ENCODE measurements around the gene WEE1. TPM values are rescaled to one million over a fixed set of nuclear protein-coding genes. Genes with fewer than 3 reads are reported as not detected.
A peak's percentile ranks its signal among the peaks of the same experiment; 100 is the strongest.
"Not testable (repeated sequence)": the region's sequence is repeated elsewhere in the genome, so short reads cannot be mapped to it uniquely, and the experiment has no call there.

The WEE1 gene
- total RNA-seq, 1 donor from 2014 or later, result 40.1 TPM

- intact Hi-C loops (cut with DNase I), result loop anchor here (2.0 to 5.0 kb wide), 5 partner anchors 38 to 694 kb away; partner anchors contain the start of gene ADM
- ATAC-seq (peak; percentile 93), DNase-seq (ENCODE audit: missing footprints) (peak; percentile 96)
Measured at GRCh38 chr11:9613118-9613829, 39.8 kb downstream of the WEE1 start.

- ATAC-seq, result peak; percentile 93
- intact Hi-C loops (cut with DNase I), result loop anchor here (2.0 to 5.0 kb wide), 6 partner anchors 39 to 693 kb away; partner anchors contain the start of gene ADM
- DNase-seq (ENCODE audit: missing footprints), result peak; percentile 95
Measured at GRCh38 chr11:9613830-9614762, 40.6 kb downstream of the WEE1 start.

GRCh38 chr11:9615031-9615451 is 41.6 kb downstream of the WEE1 start:
- intact Hi-C loops (cut with DNase I), result loop anchor here (2.0 kb wide), 1 partner anchor 48 kb away; no protein-coding TSS in a partner anchor
- ATAC-seq, result no peak
- DNase-seq (ENCODE audit: missing footprints), result no peak

GRCh38 chr11:9616042-9616675 is 42.7 kb downstream of the WEE1 start:
- ATAC-seq (no peak), DNase-seq (ENCODE audit: missing footprints) (no peak)
- intact Hi-C loops (cut with DNase I), result no loop called here

- DNase-seq (ENCODE audit: missing footprints) (no peak), ATAC-seq (no peak)
- intact Hi-C loops (cut with DNase I), result no loop called here
Measured at GRCh38 chr11:9616858-9617257, 43.4 kb downstream of the WEE1 start.

GRCh38 chr11:9617940-9618339 is 44.5 kb downstream of the WEE1 start:
- ATAC-seq (no peak), DNase-seq (ENCODE audit: missing footprints) (no peak)
- intact Hi-C loops (cut with DNase I), result no loop called here

GRCh38 chr11:9619004-9619403 is 45.5 kb downstream of the WEE1 start:
- ATAC-seq, result no peak
- no peak for DNase-seq (ENCODE audit: missing footprints)
- intact Hi-C loops (cut with DNase I), result no loop called here

GRCh38 chr11:9619971-9620370 is 46.5 kb downstream of the WEE1 start:
- intact Hi-C loops (cut with DNase I), result no loop called here
- ATAC-seq (no peak), DNase-seq (ENCODE audit: missing footprints) (no peak)

- ATAC-seq; intact Hi-C loops (cut with DNase I); DNase-seq (ENCODE audit: missing footprints): not testable (repeated sequence)
Measured at GRCh38 chr11:9622353-9622752, 48.9 kb downstream of the WEE1 start.

GRCh38 chr11:9623053-9623452 is 49.6 kb downstream of the WEE1 start:
- DNase-seq (ENCODE audit: missing footprints); intact Hi-C loops (cut with DNase I); ATAC-seq: not testable (repeated sequence)

GRCh38 chr11:9624448-9624847 is 51.0 kb downstream of the WEE1 start:
- no peak for ATAC-seq
- intact Hi-C loops (cut with DNase I), result no loop called here

GRCh38 chr11:9625162-9625561 is 51.7 kb downstream of the WEE1 start:
- intact Hi-C loops (cut with DNase I), result no loop called here
- DNase-seq (ENCODE audit: missing footprints) (no peak), ATAC-seq (no peak)

More at GRCh38 chr11:9624448-9624847, 51.0 kb downstream of the WEE1 start:
- DNase-seq (ENCODE audit: missing footprints), result no peak

- DNase-seq (ENCODE audit: missing footprints), result no peak
- intact Hi-C loops (cut with DNase I), result no loop called here
- no peak for ATAC-seq
Measured at GRCh38 chr11:9625728-9626127, 52.3 kb downstream of the WEE1 start.

- intact Hi-C loops (cut with DNase I), result no loop called here
- no peak for DNase-seq (ENCODE audit: missing footprints)
- no peak for ATAC-seq
Measured at GRCh38 chr11:9626496-9627394, 53.3 kb downstream of the WEE1 start.

- ATAC-seq (no peak), DNase-seq (ENCODE audit: missing footprints) (no peak)
- intact Hi-C loops (cut with DNase I), result no loop called here
Measured at GRCh38 chr11:9629064-9629463, 55.6 kb downstream of the WEE1 start.

GRCh38 chr11:9633679-9634078 is 60.2 kb downstream of the WEE1 start:
- ATAC-seq, result no peak
- no peak for DNase-seq (ENCODE audit: missing footprints)
- intact Hi-C loops (cut with DNase I), result no loop called here

GRCh38 chr11:9636691-9637090 is 63.2 kb downstream of the WEE1 start:
- DNase-seq (ENCODE audit: missing footprints) (no peak), ATAC-seq (no peak)
- intact Hi-C loops (cut with DNase I), result no loop called here

GRCh38 chr11:9639099-9639498 is 65.6 kb downstream of the WEE1 start:
- intact Hi-C loops (cut with DNase I), result no loop called here
- DNase-seq (ENCODE audit: missing footprints) (peak; percentile 76), ATAC-seq (peak; percentile 54)

All from Right ventricle myocardium inferior (tissue), 1 donor.